ENCODE measurements around the gene TRIM33. TPM values are rescaled to one million over a fixed set of nuclear protein-coding genes. Genes with fewer than 3 reads are reported as not detected.

The TRIM33 gene
- total and polyA plus RNA-seq, 2 experiments from 2014 or later, result 27.5 to 41.1 TPM

DNA sequence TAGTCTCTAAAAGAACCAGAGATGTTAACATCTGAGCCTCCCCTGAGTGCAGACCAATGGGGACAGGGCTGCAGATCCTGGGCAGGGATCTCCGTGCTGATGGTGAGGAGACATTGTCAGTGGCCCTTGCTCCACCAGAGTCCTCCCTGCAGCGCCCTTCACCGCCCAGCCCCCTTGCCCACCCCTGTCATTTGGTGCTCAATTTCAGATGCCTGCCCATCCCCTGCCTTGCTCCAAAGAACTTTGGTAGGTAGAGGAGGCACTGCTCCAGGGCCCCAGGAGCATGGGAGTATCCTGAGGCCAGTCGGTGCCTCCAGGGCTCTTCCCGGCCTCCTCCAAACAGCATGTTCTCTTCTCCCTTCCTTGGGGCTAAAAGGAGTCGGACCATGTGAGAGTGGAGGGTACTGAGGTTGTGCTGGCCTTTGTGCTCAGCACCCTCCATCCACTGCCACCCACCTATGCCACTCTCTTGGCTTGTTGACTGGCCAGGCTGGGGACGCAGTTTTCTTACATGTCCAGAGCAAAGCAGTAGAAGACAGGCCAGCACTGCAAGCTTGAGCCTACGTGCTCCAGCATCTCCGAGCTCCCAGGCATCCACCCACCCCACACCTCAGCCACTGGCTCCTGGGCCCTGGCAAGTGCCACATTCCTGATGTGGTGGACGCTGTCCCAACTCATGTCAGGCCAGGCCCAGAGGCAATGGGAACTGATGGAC lies 160.1 kb downstream of the TRIM33 start:
- TF ChIP-seq, protein P1, sequence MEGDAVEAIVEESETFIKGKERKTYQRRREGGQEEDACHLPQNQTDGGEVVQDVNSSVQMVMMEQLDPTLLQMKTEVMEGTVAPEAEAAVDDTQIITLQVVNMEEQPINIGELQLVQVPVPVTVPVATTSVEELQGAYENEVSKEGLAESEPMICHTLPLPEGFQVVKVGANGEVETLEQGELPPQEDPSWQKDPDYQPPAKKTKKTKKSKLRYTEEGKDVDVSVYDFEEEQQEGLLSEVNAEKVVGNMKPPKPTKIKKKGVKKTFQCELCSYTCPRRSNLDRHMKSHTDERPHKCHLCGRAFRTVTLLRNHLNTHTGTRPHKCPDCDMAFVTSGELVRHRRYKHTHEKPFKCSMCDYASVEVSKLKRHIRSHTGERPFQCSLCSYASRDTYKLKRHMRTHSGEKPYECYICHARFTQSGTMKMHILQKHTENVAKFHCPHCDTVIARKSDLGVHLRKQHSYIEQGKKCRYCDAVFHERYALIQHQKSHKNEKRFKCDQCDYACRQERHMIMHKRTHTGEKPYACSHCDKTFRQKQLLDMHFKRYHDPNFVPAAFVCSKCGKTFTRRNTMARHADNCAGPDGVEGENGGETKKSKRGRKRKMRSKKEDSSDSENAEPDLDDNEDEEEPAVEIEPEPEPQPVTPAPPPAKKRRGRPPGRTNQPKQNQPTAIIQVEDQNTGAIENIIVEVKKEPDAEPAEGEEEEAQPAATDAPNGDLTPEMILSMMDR (IDR thresholded peaks at IDR 0.05; ENCODE audit: poor library complexity), result no peak
- no peak for TF ChIP-seq EZH2phosphoT487 (IDR thresholded peaks at IDR 0.05; ENCODE audit: low read depth, severe bottlenecking, unreplicated experiment)
- no peak for TF ChIP-seq EZH2 (IDR thresholded peaks at IDR 0.05; ENCODE audit: borderline replicate concordance)
- Histone ChIP-seq H3K79me2 (no peaks in the 10 kb centered on the region), H2AFZ (no peak overlapping the region), H3K9me2 (replicated peaks; ENCODE audit: insufficient read depth) (no peaks in the 10 kb centered on the region), H3K4me3 (no peak overlapping the region), H3K4me2 (no peak overlapping the region), H3K9me3 (ENCODE audit: low read depth) (no peaks in the 10 kb centered on the region), H3K27ac (no peak overlapping the region), H3K36me3 (replicated peaks; ENCODE audit: insufficient read depth, low read depth) (no peaks in the 10 kb centered on the region), H3K27me3 (no peaks in the 10 kb centered on the region), H3K4me1 (ENCODE audit: insufficient read depth) (peaks cover 3% of the 10 kb centered on the region), H4K20me1 (ENCODE audit: insufficient read depth, poor library complexity, severe bottlenecking) (no peaks in the 10 kb centered on the region)
- 95% methylated on average over 10 of the region's 10 CpGs for WGBS (ENCODE audit: low lambda C conversion rate, missing lambda C conversion rate)
- no peak for DNase-seq (ENCODE audit: low spot score)

DNA sequence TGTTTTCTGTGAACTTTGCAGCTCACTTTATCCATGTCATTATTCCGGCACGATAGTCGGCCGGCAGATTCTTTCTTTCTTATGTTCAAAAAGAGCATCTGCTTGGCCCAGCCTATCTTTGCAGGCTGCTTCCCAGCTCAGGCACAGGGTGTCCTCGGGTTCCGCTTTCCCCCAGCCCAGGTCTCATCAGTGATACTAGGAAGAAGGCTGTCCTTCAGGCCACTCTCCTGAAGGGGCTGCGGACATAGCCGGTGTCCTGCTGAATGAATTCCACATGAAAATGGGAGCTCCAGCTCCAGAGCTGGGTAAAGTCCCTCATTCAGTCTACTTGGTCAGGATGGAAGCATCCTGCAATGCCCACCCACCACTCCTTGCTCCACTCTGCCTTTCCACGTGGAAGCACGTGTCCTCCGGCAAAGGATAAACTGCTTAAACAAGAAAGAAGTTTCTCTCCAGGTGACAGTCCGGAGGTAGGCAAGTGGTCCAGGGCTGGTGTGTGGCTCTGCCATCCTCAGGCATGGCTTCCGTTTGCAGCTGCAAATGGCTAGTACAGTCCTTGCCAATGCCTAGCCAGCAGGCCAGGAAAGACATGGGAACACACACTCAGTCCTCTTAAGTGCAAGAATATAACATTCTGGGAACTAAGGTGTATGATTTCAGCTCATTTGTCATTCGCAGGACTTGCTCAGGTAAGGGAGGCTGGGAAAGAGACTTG lies 161.0 kb downstream of the TRIM33 start:
- no peak overlapping the region for H2AFZ ChIP-seq
- no peak for TF ChIP-seq EZH2phosphoT487 (IDR thresholded peaks at IDR 0.05; ENCODE audit: low read depth, severe bottlenecking, unreplicated experiment)
- TF ChIP-seq, protein P1 (IDR thresholded peaks at IDR 0.05; ENCODE audit: poor library complexity), result no peak
- TF ChIP-seq EZH2 (IDR thresholded peaks at IDR 0.05; ENCODE audit: borderline replicate concordance), result no peak
- H3K9me2 ChIP-seq (replicated peaks; ENCODE audit: insufficient read depth), result no peaks in the 10 kb centered on the region
- H3K4me1 ChIP-seq (ENCODE audit: insufficient read depth), result peaks cover 7% of the 10 kb centered on the region
- no peaks in the 10 kb centered on the region for H3K79me2 ChIP-seq
- H3K4me2 ChIP-seq, result no peak overlapping the region
- DNase-seq (ENCODE audit: low spot score), result no peak
- WGBS (ENCODE audit: low lambda C conversion rate, missing lambda C conversion rate), result 90% methylated on average over 14 of the region's 14 CpGs
- H3K27ac ChIP-seq, result no peak overlapping the region
- no peaks in the 10 kb centered on the region for H4K20me1 ChIP-seq (ENCODE audit: insufficient read depth, poor library complexity, severe bottlenecking)
- no peak overlapping the region for H3K4me3 ChIP-seq
- no peaks in the 10 kb centered on the region for H3K9me3 ChIP-seq (ENCODE audit: low read depth)
- no peaks in the 10 kb centered on the region for H3K27me3 ChIP-seq
- no peaks in the 10 kb centered on the region for H3K36me3 ChIP-seq (replicated peaks; ENCODE audit: insufficient read depth, low read depth)

DNA sequence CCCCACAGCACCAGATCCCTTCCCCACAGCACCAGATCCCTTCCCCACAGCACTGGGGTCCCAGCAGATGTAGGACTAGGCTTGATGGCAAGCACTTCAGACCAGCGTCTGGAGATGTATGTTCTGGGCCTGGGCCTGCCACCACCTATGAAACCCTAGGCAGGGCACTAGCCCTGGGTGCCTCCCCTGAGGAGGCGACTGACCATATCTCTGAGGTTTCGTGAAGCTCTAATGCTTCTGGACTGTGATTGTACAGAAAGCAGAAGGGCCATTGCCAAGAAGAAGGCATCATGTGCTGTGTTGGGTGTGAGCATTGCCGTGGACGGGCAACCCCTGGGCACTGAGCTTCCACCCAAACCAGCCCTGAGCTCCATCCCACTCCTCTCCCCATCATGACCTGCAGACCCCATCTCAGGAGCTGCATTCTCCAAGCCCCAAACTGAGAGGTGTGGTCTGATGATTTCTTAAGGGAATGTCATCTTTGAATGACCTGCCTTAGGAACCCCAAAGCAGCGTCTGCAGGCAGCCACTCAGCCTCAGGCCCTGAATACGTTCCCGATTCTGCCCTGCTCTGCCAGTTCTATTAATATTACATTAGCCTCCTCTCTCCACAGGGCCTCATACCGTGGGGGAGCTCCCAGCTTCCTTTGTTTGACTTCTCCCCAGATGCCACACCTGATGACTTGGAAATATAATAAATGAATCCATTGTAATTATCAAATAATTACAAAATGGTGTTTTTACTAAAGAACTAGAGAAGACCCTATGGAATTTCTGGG lies 163.4 kb downstream of the TRIM33 start:
- H2AFZ ChIP-seq, result no peak overlapping the region
- H3K9me3 ChIP-seq (ENCODE audit: low read depth), result no peaks in the 10 kb centered on the region
- no peaks in the 10 kb centered on the region for H3K9me2 ChIP-seq (replicated peaks; ENCODE audit: insufficient read depth)
- no peaks in the 10 kb centered on the region for H3K79me2 ChIP-seq
- TF ChIP-seq, protein P1 (IDR thresholded peaks at IDR 0.05; ENCODE audit: poor library complexity), result no peak
- TF ChIP-seq EZH2phosphoT487 (IDR thresholded peaks at IDR 0.05; ENCODE audit: low read depth, severe bottlenecking, unreplicated experiment) (no peak), EZH2 (IDR thresholded peaks at IDR 0.05; ENCODE audit: borderline replicate concordance) (no peak)
- H4K20me1 ChIP-seq (ENCODE audit: insufficient read depth, poor library complexity, severe bottlenecking), result no peaks in the 10 kb centered on the region
- no peak overlapping the region for H3K27ac ChIP-seq
- no peak overlapping the region for H3K4me3 ChIP-seq
- no peak overlapping the region for H3K4me2 ChIP-seq
- WGBS (ENCODE audit: low lambda C conversion rate, missing lambda C conversion rate), result 91% methylated on average over 9 of the region's 9 CpGs
- peaks cover 7% of the 10 kb centered on the region for H3K4me1 ChIP-seq (ENCODE audit: insufficient read depth)
- no peak for DNase-seq (ENCODE audit: low spot score)
- no peaks in the 10 kb centered on the region for H3K27me3 ChIP-seq
- H3K36me3 ChIP-seq (replicated peaks; ENCODE audit: insufficient read depth, low read depth), result no peaks in the 10 kb centered on the region
